22Rv1 (cell line): ENCODE measurements around the gene FAM78A.

Experiments used
- CTCF ChIP-seq: fragments of 450-650 bp; IDR thresholded peaks from 2 replicates; pipeline ENCODE4 v1.5.1; 2017; ENCODE audit warnings: mild to moderate bottlenecking
- ZFX ChIP-seq: fragments of 450-650 bp; IDR thresholded peaks from 2 replicates; pipeline ENCODE4 v1.6.1; 2017; ENCODE audit warnings: antibody characterized with exemption, borderline replicate concordance

- no peak for TF ChIP-seq CTCF
- TF ChIP-seq ZFX = no peak
Measured at GRCh38 chr9:131279196-131279862, 3.0 kb upstream of the FAM78A start.
